ENCODE data around the gene CYP24A1.

CYP24A1 gene

DNA sequence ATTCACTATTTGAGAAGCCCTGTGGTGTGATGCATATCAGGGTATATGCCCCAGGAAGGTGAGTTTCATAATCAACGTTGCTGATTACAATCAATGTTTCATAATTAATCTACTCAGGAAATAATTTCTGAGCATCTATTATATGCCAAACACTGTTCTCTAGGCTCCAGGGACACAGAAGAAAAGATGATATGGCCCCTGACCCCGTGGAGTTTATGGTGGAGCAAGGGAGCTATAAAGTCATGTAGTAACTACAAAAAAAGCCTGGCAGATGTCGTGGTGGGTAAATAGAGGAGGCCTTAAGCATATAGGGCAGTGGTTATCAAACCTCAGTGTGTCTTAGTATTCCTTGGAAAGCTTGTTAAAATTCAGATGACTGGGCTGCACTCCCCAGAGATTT lies 63.3 kb downstream of the CYP24A1 start:
- no peak for DNase-seq

DNA sequence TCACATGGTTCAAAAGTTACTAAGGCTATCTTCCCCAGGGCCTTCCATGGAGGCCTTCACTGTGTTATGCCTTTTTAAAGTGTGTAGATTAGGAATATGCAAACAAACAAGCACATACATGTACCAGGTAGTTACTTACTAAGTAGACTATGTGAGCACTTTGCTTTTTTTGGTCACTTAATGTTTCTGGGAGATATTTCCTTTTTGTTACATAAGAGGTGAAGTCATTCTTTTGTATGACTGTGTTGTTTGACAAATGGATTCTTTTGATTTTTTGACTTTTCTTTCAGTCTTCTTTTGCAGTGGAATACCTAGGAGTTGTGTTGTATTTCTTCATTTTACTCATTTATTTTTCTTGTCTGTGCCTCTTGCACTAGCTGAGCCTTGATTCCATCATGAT lies 63.7 kb downstream of the CYP24A1 start:
- no peak for DNase-seq

DNA sequence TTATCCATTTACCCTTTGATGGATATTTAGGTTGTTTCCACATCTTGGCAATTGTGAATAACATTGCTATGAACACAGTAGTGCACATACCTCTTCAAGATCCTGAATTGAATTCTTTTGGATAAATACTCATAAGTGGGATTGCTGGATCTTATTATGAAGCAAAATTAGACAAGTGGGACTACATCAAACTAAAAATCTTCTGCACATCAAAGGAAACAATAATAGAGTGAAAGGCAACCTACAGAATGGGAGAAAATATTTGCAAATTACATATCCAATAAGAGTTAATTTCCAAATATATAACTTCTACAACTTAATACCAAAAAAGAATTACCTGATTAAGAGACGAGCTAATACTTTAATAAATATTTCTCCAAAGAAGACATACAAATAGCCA lies 65.0 kb downstream of the CYP24A1 start:
- no peak for DNase-seq

DNA sequence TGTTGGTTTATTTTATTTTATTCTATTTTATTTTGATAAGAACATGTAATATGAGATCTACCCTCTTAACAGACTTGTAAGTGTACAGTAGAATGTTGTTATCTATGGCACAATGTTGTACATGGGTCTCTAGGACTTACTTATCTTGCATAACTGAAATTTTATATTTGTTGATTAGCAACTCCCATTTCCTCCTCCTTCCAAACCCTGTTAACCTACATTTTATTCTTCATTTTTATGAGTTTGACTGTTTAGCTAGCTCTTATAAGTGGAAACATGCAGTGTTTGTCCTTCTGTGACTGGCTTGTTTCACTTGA lies 65.5 kb downstream of the CYP24A1 start:
- no peak for DNase-seq

DNA sequence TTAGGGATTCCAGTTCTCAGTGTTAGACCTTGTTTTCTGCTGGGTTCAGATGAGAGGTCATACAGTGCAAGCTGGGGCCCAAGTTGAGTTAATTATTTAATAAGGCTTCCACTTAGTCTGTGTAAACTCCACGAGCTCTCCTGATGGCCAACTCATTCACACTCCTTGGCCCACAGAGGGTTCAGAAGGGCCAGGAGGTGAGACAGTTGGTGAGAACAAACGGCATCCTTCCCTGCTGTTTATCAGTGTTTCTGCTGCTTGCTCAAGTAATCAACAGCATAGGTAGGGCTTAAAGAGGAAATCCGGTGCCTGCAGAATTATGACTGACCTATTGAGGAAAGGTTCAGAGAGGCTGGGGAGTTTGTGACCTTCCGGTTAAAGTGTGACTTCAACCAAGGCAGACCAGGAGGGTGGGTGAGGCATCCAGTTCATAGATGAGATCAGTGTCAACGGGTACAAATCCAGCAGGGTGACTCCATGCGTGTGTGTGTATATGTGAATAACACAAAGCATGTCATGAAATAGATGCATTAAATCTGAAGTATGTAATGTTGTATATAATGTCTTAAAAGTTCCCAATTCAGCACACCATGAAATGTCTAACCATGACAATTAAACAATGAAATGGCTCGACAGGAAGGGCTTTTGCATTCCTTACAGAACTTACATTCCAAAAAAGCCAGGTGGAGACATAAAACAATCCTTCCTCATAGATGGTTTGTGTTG lies 66.0 kb downstream of the CYP24A1 start:
- no peak for DNase-seq

DNA sequence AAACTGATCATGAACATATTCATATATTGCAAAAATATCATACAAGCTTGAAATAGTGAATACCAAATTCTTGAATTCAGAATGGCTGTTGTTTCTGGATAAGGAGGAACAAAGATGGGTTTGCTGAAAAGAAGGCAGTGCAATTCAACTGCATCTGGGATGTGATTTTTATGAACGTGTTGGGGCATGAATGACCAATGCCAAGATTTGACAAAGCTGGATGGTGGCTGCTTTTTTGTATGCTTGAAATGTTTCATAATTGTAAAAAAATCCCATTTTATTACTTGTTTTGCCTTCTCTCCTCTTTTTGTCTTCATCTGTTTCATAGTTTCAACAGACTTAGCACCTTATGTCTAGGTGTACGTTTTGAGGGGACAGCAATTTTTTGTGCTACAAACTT lies 66.6 kb downstream of the CYP24A1 start:
- DNase-seq, result no peak

DNA sequence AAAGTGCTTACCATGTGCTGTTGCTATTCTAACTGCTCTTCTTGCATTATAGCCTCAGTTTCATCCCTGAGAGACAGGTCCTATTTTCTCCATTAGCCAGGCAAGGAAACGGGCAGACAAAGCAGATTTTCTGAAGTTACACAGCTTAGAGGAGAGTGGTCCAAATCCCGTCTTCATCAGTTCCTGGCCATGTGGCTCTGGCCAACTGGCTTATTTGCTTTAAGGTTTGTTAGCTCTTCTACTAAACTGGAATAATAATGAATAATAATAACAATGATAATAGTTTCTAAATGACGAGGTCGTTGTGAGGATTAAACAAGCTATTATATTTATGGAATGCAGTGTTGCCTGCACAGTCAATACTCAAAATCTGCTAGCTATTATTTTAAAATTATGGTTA lies 67.6 kb downstream of the CYP24A1 start:
- DNase-seq, result no peak

DNA sequence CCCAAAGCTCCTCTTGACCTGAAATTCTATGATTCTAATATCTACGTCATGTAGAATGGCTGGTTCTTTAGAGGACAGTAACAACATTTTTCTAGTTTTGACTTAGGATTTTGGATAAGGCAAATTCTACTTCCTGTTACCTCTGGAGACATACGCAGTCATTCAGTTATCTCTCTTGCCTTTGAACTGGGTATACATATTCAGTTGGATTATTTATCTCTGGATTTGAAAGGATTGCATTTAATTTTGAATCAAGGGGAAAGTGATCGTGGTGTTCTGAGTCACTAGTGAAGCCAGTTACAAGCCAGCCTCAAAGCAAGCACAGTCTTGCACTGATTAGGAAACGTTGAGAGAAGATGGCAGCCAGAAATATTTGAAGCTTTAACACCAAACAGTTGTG lies 68.1 kb downstream of the CYP24A1 start:
- no peak for DNase-seq

DNA sequence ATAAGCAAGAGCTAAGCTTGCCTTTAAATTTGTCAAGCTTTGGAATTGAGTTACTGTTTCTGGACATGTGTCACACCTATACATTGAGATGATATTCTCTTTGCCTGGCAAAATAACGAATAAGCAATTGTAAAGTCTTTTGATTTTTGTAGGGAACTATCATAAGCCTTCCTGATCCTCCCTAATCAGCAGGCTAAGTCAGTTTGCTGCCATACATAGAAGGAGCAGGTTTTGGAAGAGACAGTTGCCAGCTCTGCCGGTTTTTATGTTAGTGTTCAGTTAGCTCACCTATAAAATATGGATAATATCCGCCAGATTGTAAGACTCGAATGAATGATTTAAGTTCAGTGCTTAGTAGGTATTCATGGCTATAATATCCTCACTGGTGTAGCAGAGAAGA lies 69.0 kb downstream of the CYP24A1 start:
- DNase-seq, result no peak

DNA sequence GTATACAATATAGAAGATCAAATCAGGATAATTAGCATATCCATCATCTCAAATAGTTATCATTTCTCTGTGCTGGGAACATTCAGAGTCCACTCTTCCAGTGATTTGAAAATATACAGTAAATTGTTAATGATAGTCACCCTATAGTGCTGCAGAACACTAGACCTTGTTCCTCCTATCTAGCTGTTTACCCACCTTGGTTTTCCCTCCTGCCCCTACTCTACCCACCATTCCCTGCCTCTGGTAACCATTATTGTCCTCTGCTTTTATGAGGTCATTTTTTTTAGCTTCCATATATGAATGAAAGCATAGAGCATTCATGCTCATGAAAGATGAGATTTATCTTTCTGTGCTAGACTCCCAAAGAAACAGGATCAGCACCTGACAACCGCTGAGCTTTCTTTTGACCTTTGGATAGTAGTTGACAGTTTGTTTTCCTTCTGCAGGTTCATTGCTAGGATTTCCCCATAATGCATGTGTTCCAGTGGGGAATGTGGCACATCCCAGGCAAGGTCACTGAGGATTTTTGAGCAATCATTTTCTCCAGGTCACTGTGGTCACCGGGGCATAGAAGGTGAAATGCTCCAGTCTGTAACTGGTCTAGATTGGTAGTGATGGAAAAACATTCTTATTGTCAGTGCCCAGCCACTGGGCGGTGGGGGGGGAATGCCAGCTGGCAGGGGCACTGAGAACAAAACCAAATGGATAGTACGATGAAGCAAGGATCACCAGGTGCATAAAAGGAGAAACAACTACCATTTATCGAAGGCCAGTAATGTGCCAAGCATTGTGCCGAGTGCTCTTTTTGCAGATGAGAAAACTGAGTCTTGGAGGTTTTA lies 69.8 kb downstream of the CYP24A1 start:
- no peak for DNase-seq

Measured in activated CD8-positive, alpha-beta memory T cell treated with anti-CD3 and anti-CD28 coated beads, Interleukin-2, amount 50 U/mL, for 4 hours (primary cell).